ENCODE data around the gene NUMBL.
"Not testable (repeated sequence)": the region's sequence is repeated elsewhere in the genome, so short reads cannot be mapped to it uniquely, and the experiment has no call there.

Gene NUMBL

DNA sequence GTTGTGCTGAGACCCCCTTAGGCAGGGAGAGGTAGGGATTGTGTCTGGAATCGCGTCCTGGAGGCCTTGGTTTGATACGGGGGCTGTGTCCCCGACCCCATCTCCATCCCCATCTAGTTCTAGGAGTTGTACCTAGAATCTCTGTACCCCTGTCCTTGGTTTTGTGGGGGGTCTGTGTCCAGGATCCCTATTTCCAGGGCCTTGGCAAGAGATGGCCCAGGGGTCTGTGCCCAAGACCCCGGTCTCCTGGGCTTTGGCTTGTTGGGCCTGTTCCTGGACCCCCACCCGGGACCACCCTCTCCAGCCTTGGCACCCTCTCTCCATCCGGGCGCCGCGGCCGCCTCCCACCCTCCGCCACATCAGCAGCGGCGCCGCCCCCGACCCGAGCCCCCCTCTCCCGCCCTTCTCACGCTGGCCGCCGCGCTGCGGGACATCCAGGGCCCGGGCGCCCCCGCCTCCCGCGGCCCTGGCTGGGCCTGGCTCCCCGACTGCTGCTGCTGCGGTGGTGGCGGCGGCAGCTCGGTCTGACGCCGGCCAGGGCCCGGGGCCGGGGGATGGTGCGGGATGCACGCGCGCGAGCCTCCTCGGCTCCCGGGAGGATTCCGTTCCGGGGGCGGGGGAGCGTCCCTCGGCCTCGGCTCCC lies at the start of gene NUMBL:
NUMBL (minus strand) TSS at position 602 of the 643 bp plus-strand sequence; CDS start at position 434, 168 bp downstream.
- TF ChIP-seq, protein P1, sequence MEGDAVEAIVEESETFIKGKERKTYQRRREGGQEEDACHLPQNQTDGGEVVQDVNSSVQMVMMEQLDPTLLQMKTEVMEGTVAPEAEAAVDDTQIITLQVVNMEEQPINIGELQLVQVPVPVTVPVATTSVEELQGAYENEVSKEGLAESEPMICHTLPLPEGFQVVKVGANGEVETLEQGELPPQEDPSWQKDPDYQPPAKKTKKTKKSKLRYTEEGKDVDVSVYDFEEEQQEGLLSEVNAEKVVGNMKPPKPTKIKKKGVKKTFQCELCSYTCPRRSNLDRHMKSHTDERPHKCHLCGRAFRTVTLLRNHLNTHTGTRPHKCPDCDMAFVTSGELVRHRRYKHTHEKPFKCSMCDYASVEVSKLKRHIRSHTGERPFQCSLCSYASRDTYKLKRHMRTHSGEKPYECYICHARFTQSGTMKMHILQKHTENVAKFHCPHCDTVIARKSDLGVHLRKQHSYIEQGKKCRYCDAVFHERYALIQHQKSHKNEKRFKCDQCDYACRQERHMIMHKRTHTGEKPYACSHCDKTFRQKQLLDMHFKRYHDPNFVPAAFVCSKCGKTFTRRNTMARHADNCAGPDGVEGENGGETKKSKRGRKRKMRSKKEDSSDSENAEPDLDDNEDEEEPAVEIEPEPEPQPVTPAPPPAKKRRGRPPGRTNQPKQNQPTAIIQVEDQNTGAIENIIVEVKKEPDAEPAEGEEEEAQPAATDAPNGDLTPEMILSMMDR (conservative IDR thresholded peaks at IDR 0.05), result no peak
- H3K27ac ChIP-seq, result peak within 1 kb of the TSS; percentile 77

DNA sequence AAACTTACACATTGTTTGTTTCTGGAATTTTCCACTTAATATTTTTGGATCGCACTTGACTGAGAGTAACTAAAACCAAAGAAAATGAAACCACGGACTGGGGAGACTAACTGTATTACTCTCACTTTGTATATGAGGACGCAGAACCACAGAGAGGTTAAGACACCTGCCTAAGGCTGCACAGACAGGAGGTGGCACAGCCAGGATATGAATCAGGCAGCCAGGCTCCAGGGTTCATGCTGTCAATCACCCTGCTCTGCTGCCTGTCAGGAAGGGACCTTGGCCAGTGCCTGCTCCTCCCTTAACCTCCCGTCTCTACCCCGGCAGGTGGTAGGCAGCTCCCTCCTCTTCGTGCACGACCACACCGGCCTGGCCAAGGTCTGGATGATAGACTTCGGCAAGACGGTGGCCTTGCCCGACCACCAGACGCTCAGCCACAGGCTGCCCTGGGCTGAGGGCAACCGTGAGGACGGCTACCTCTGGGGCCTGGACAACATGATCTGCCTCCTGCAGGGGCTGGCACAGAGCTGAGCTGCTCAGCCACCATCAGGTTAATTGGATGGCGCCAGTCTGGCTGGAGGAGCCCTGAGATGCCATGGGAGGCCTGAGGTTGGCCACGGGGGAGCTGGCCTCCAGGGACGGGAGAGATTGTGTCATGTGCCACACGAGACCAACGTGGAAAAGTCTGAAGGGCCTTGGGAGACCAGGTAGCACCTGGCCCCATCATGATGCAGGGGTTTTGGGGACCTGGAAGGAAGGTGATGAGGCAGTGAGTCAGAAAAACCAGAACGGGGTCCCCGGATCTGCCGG lies 48.8 kb upstream of the NUMBL start:
- TF ChIP-seq, protein P1 (conservative IDR thresholded peaks at IDR 0.05), result no peak
- H3K27ac ChIP-seq, result no peak overlapping the region

DNA sequence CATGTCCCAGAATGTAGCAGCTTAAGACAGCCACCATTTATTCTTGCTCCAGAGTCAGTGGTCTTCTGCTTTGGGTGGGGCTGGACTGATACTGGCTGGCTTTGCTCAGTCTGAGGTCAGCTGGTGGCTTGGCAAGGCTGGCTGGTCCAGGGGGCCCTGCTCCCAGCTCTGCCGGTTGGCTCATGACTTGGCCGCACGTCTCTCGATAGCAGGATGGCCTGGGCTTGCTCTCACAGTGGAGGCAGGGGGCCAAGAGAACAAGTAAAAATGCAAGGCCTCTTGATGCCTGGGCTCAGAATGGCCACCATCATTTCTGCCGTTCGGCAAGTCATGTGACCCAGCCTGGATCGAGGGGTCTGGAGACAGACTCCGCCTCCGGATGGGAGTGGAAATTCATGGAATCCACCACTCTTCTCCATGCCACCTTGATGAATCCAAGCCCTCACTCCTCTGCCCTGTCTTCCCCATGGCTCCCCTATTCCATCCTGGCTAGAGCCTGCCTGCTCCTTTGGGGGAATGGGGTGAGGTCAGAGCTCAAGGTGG lies 46.7 kb upstream of the NUMBL start:
- TF ChIP-seq, protein P1 (conservative IDR thresholded peaks at IDR 0.05), result no peak
- no peak overlapping the region for H3K27ac ChIP-seq

DNA sequence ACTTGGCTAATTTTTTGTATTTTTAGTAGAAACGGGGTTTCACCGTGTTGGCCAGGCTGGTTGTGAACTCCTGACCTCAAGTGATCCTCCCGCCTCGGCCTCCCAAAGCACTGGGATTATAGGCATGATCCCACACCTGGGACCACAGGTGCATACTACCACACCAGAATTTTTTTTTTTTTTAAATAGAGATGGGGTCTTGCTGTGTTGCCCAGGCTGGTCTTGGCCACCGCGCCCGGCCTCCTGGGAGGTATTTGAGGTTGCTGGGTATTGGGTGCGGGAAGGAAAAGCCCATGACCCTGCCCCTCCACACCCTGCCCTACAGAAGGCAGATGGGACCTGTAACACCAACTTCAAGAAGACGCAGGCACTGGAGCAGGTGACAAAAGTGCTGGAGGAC lies 46.2 kb upstream of the NUMBL start:
- H3K27ac ChIP-seq, result no peak overlapping the region
- TF ChIP-seq, protein P1 (conservative IDR thresholded peaks at IDR 0.05), result no peak

DNA sequence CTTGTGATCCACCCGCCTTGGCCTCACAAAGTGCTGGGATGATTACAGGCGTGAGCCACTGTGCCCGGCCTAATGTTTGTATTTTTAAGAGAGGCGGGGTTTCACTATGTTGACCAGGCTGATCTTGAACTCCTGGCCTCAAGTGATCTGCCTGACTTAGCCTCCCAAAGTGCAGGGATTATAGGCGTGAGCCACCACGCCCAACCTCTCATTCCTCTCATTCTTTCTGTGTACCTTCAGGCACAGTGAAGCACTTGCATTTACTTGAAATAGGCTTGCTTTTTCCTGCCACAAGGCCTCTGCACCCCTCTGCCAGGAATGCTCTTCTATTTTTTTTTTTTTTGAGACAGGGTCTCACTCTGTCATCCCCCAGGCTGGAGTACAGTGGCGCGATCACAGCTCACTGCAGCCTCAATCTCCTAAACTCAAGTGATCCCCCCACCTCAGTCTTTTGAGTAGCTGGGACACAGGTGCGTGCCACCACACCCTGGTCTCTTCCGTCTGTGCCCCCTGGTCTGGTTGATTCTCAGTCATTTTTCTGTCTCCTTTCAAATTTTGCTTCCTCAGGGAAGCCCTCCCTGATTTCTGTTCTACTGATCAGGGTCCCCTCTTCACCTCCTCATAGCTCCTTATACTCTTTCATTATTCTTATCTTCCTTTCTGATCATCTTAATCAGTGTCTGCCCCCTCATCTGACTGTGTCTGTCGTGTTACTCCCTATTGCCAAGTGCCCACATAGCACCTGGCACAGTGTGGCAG lies 44.7 kb upstream of the NUMBL start:
- TF ChIP-seq, protein P1 (conservative IDR thresholded peaks at IDR 0.05), result no peak
- no peak overlapping the region for H3K27ac ChIP-seq

DNA sequence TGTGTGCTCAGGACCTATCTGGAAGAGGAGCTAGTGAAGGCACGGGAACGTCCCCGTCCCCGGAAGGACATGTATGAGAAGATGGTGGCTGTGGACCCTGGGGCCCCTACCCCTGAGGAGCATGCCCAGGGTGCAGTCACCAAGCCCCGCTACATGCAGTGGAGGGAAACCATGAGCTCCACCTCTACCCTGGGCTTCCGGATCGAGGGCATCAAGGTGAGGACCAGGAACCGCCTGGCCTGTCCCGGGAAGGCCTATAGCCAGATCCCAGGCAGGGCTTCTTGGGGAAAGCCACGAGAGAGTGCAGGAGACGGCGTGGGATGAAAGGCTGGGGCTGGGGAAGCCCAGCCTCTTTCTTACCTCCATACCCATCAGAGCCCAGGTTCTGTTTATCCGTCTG lies 42.7 kb upstream of the NUMBL start:
- TF ChIP-seq, protein P1 (conservative IDR thresholded peaks at IDR 0.05), result no peak
- H3K27ac ChIP-seq, result no peak overlapping the region

DNA sequence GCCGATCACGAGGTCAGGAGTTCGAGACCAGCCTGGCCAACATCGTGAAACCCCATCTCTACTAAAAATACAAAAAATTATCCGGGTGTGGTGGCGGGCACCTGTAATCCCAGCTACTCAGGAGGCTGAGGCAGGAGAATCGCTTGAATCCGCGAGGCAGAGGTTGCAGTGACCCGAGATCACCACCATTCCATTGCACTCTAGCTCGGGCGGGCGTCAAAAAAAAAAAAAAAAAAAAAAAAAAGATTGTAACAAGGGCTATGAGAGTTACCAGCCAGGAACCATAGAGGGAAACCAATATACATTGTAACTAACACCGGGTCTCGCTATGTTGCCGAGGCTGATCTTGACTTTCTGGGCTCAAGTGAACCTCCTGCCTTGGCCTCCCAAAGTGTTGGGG lies 41.9 kb upstream of the NUMBL start:
- H3K27ac ChIP-seq, result not testable (repeated sequence)

DNA sequence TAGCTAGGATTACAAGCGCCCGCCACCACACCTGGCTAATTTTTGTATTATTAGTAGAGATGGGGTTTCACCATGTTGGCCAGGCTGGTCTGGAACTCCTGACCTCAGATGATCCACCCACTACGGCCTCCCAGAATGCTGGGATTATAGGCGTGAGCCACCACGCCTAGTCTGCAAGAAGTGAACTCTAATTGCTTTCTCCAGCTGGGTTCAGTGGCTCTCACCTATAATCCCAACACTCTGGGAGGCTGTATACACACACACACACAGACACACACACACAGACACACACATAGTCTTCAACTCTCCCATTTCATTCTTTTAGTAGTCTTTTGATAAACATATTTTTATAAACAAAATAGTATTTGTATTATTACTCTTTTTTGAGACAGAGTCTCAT lies 39.6 kb upstream of the NUMBL start:
- H3K27ac ChIP-seq, result not testable (repeated sequence)

Measured in VCaP (cell line).